Left ventricle myocardium inferior (tissue), 1 donor: Measurements from ENCODE around the gene MUC5AC. TPM values are rescaled to one million over a fixed set of nuclear protein-coding genes. Genes with fewer than 3 reads are reported as not detected.

Experiments used
- DNase-seq: peaks from one replicate; pipeline ENCODE4 v3.0.0-alpha.2; 2020
- H3K27ac ChIP-seq: fragments of 200-600 bp; replicated peaks from 2 replicates; pipeline ENCODE4 v1.8.0; 2021
- H3K27me3 ChIP-seq: fragments of 200-600 bp; 2 replicates; pipeline ENCODE4 v1.8.0; 2021; ENCODE audit warnings: low read depth
- H3K36me3 ChIP-seq: fragments of 200-600 bp; 2 replicates; pipeline ENCODE4 v1.8.0; 2021
- H3K4me1 ChIP-seq: fragments of 200-600 bp; 2 replicates; pipeline ENCODE4 v1.8.0; 2021
- H3K4me3 ChIP-seq: fragments of 200-600 bp; 2 replicates; pipeline ENCODE4 v1.8.0; 2021; ENCODE audit warnings: mild to moderate bottlenecking, moderate library complexity
- H3K9me3 ChIP-seq: fragments of 200-600 bp; replicated peaks from 2 replicates; pipeline ENCODE4 v1.8.0; 2021
- CTCF ChIP-seq: fragments of 200-600 bp; IDR thresholded peaks from 2 replicates; pipeline ENCODE4 v1.8.0; 2021; ENCODE audit warnings: antibody characterized with exemption, mild to moderate bottlenecking, borderline replicate concordance
- intact Hi-C: fragments of 100-400 bp; cut with micrococcal nuclease; formaldehyde crosslinking; loops from one replicate; pipeline ENCODE4 v1.11.0; 2022
- total RNA-seq: library from RNA; stranded (reverse); fragmentation: NEBNext Ultra II Directional; extraction: Animal tissue kit (Norgen Biotek cat#: 25700); gene quantifications from one replicate; pipeline ENCODE4 v1.2.1, GENCODE V29; 2021
- donor health status: DM: no; HTN: yes; CAD: no; lungs with severe emphysema.

Gene MUC5AC
- total RNA-seq, 1 donor from 2014 or later, result not detected

- Histone ChIP-seq H3K9me3 (peaks cover 15% of the 10 kb centered on the region), H3K4me1 (no peaks in the 10 kb centered on the region), H3K27me3 (peaks cover 75% of the 10 kb centered on the region), H3K4me3 (no peak overlapping the region), H3K36me3 (no peaks in the 10 kb centered on the region), H3K27ac (no peak overlapping the region)
- DNase-seq, result no peak
- intact Hi-C loops, result no loop called here
- no peak for TF ChIP-seq CTCF
Measured at GRCh38 chr11:1218256-1218787, 60.6 kb downstream of the MUC5AC start.

GRCh38 chr11:1218788-1219445 lies 61.2 kb downstream of the MUC5AC start:
- intact Hi-C loops, result no loop called here
- TF ChIP-seq CTCF, result no peak
- no peak for DNase-seq
- Histone ChIP-seq H3K9me3 (peaks cover 9% of the 10 kb centered on the region), H3K4me3 (no peak overlapping the region), H3K27ac (no peak overlapping the region), H3K27me3 (peaks cover 81% of the 10 kb centered on the region), H3K36me3 (no peaks in the 10 kb centered on the region), H3K4me1 (no peaks in the 10 kb centered on the region)

GRCh38 chr11:1219446-1219833 lies 61.7 kb downstream of the MUC5AC start:
- Histone ChIP-seq H3K4me3 (no peak overlapping the region), H3K27ac (no peak overlapping the region), H3K27me3 (peaks cover 86% of the 10 kb centered on the region), H3K36me3 (no peaks in the 10 kb centered on the region), H3K4me1 (no peaks in the 10 kb centered on the region), H3K9me3 (peaks cover 4% of the 10 kb centered on the region)
- no peak for TF ChIP-seq CTCF
- no peak for DNase-seq
- intact Hi-C loops, result no loop called here

GRCh38 chr11:1219834-1220815 lies 62.4 kb downstream of the MUC5AC start:
- intact Hi-C loops, result no loop called here
- no peak for DNase-seq
- H3K4me3 ChIP-seq, result no peak overlapping the region
- H3K36me3 ChIP-seq, result no peaks in the 10 kb centered on the region
- H3K9me3 ChIP-seq, result peaks cover 4% of the 10 kb centered on the region
- peaks cover 93% of the 10 kb centered on the region for H3K27me3 ChIP-seq
- no peak for TF ChIP-seq CTCF
- no peaks in the 10 kb centered on the region for H3K4me1 ChIP-seq
- no peak overlapping the region for H3K27ac ChIP-seq

- Histone ChIP-seq H3K4me3 (no peak overlapping the region), H3K27ac (no peak overlapping the region), H3K9me3 (no peaks in the 10 kb centered on the region), H3K27me3 (peaks cover 97% of the 10 kb centered on the region), H3K4me1 (no peaks in the 10 kb centered on the region), H3K36me3 (no peaks in the 10 kb centered on the region)
- no peak for TF ChIP-seq CTCF
- no peak for DNase-seq
- intact Hi-C loops, result no loop called here
Measured at GRCh38 chr11:1220941-1221721, 63.4 kb downstream of the MUC5AC start.
